HG03103 (cell line): ENCODE data around the gene CYB561A3.

ENCODE experiments used
- ATAC-seq: cut with Tn5 transposase; IDR thresholded peaks from one replicate; pipeline ENCODE4 v1.9.1; 2021; ENCODE audit warnings: low read depth; ENCODE audit not compliant: unreplicated experiment

CYB561A3 gene

DNA sequence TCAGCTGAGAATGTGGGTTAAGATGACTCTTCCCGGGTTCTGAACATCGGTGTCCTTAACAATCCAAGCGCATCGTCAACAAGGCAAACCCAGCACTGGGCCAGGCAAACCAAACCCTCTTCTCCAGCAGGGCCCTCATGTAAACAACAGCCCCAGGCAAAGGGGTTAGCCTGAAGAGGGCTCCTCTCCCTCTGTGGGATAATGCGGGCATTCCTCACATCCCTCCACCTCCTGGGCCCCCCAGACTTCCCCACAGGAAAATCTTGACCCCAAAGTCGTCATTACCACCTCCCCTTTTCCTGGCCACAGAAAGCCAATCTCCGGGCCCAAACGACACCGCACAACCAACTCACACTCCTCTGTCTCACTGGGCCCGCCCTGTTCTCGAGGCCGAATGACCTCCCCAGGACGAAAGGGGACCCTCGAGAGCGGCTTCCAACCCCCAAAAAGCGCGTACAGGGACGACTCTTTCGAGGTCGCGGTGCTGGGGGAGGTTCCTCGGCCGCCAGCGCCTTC lies 29.3 kb downstream of the CYB561A3 start:
- no peak for ATAC-seq

DNA sequence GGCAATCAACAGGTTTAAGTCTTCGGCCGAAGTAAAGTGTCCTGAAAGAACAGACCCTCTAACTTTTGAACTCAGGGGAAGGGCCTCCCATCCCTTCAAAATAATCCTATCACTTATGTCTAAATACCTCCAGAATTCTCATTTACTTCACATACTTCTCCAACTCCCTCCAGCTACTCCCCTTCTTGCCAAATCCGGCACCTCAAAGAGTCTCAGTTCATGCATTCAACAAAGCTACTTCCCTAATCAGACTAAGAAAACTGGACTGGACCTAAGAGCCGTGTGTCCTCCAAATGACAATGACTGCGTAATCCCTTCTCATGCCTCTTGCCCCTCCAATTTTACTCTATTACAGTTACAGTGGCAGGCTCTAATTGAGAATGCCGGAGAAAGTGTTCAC lies 30.0 kb downstream of the CYB561A3 start:
- no peak for ATAC-seq

DNA sequence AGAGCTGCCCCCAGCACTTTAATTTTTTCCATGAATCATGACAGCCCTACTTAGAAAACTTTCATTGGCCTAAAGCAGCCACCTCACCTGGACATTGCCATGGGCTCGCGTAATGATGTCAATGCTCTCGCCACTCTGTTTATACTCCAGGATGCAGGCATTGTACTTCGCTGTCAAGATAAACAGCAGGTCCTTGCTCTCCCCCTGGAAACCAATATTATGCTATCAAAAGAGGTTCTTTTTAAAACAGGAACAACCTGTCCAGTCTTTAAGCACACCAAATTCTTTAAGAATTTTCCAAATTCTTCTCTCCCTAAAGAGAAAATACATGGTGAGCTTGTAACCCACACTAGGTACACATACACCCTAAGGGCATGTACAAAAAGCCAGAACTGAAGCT lies 31.8 kb downstream of the CYB561A3 start:
- ATAC-seq: no peak

DNA sequence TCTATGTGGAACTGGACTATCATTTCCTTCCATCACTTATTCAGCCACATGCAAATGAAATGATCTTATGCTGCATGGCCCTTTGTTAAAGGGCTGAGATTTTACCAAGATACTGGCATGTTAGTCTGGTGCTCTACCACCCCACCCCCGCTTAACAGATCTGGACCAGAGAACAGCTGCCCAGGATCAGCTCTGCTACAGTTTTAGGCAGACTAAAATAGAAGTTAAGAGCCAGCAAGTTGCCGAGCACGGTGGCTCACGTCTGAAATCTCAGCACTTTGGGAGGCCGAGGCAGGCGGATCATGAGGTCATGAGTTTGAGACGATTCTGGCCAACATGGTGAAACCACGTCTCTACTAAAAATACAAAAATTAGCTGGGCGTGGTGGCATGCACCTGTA lies 33.3 kb downstream of the CYB561A3 start:
- no peak for ATAC-seq

DNA sequence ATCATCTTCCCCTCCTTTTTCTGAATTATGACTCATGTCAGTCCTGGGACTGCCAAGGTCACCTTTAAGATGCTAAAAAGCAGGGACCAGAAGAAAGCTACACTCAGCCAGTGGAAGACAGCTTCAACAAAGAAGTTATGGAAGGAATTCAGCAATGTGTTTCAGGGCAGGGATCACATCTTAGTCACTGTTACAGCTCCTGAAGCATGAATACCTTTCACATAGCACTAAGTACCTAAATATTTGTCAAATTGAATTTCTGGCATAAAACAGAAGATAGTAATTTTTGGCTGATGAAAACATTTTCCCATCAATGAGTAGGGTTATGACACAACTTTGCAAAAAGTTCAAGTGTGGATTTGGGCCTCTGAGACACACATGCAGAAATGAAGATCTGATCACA lies 34.0 kb downstream of the CYB561A3 start:
- no peak for ATAC-seq

DNA sequence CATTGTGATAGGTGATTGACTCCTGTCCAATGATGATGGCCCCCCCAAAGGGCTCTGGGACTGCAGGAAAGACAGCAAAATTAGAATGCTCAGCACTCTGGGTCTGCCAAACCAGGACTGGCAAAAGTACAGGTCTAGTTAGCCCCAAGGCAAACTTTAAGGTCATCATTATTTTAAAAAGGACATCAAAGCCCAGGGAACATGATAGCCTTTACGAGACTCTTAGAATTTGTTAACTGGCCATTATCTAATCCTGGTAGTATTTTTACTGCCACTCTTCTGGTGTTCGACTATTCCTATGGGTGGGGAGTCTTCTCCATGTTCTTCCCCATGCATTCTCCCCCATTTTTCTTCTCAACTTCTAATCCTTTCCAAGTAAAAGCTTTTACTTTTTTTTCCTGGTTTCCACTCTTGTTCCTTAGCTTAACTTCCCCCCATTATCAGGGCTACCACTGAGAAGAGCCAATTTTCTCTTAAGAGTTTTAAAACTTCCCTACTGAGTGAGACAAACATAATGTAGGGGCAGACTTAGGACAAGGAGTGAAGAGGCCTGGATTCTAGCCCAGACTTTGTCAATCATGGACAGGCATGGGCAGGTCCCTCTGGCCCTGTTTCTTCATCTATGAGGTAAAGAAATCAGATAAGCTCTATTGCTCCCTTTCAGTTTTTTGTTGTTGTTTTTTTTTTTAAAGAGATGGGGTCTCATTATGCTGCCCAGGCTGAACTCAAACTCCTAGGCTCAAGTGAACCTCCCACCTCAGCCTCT lies 35.9 kb downstream of the CYB561A3 start:
- ATAC-seq: no peak

DNA sequence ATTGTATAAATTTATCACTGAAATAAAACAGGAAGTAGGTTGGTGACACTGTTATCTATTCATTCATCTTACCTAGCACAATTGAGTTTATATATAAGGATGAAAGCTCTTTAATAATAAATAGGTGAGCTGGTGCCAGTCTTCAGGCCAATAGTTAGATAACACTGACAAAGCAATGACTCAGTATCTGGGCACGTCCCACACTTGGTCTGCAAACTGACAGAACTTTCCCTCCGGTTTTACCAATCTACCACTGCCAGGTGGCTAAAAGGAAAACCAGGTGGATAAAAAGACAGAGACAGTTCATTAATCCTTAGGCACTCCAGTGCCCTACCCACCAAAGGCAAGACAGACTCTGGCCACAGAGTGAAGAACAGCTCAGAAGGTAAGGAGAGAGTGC lies 46.4 kb downstream of the CYB561A3 start:
- ATAC-seq: no peak

DNA sequence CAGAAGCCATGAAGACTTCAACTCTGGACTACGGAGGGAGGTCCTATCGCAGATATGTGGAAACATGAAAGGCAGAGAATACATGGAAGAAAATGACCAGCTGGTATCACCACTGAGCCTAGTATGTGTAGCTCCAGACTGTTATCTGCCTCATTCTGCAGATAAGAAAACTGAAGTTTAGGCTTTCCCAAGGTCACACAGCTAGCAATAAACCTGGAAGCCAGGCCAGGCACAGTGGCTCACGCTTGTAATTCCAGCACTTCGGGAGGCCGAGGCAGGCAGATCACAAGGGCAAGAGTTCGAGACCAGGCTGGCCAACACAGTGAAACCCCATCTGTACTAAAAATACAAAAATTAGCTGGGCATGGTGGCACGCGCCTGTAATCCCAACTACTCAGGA lies 50.9 kb downstream of the CYB561A3 start:
- no peak for ATAC-seq

DNA sequence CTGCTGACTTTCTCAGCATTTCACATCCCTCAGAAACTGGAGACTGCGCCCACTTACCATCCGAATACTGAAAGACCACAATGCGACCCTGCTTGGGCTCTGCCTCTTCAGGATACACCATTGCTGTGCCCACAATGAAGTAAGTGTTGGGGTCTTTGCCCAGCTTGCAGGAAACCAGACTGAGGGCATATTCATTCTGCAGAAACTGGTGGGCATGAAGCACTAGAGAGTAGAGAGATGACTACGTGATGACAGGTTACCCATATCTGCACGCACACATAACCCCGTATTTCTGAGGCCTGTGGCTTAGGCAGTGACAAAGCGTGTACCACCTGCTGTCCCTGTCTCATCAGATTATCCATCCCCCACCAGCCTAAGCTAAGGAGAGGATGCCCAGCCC lies 51.9 kb downstream of the CYB561A3 start:
- no peak for ATAC-seq

DNA sequence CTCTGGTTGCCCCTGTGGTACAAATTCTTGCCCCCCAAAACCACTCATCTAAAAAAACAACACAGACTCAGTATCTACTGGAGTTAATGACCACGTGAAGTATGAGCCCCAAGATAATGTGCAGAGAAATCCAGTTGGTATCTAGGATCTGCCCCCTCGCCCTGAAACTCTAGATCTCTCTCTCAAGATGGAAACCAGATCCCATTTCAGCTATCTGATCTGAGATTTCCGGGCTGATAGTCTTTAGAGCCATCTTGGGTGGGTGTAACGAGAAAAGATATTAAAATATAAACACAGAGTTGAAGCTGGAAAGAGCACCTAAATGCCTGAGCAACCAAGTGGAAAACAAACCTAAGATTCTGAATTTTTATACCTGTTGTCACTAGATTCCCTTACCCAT lies 52.5 kb downstream of the CYB561A3 start:
- no peak for ATAC-seq

DNA sequence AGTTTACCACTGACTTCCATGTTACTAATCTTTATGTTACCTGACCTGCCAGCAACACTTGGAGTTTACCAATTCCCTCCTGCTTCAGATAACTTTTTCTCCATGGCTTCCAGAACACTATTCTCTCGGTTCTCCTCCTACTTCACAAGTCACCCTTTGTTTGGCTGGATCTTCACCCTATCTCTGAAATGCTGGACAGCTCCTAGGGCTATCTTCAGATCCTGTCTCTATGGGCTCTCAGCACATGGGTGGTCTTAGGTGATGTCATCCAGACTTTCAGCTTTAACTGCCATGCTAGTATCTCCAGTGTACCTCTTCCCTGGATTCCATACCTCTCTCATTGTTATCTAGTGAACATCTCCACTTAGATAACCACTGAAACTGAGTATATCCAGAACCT lies 54.3 kb downstream of the CYB561A3 start:
- ATAC-seq: no peak

DNA sequence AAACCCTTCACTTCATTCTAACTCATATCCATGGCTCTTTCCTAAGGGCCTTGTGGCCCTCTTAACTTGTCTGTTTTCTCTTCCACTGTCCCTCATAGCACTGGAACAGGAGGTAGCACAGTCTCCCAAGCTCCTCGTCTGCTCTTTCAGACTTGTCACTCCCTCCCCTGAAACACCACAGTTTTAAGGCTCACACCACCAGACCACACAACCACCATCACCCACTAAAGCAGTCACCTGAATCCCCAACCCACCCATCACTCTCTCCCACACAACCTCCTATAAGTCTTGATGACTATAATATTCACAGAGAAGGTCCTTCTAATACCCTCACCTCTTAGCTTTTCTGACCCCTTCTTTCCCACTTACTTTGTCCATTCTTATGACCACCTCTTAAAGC lies 55.5 kb downstream of the CYB561A3 start:
- no peak for ATAC-seq

DNA sequence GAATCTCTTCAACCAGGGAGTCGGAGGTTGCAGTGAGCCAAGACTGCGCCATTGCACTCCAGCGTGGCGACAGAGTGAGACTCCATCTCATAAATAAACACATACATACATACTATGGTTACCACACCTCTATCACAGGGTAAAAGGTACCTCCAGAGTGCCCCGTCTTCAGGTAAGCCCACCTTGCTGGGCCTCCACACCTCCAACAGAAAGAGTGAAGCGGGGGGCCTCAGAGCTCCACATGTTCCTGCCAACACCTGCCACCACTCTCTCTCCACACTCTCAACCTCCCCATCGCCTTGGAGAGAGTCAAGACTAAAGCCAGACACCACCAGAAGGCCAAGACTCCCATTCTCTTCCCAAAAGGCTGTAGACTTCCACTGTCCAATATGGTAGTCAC lies 56.3 kb downstream of the CYB561A3 start:
- no peak for ATAC-seq

DNA sequence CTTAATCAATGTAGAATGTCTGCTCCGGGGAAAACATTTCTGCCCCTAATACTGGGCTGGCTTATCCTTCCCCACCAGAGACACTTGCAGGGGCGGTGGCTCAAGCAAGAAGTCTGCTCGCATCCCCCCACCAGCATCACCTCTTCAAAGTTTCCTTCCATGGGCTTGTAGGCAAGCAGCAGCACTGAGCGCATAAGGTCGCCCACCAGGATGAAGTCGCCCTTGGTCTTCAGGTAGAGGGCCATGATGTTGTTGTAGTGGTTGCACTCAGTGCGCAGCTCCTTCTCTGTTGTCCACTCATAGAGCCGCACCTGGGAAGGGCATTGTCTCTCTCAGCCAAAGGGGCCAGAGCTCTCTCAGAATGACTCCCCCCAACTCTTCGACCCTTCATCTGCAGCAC lies 58.0 kb downstream of the CYB561A3 start:
- no peak for ATAC-seq

DNA sequence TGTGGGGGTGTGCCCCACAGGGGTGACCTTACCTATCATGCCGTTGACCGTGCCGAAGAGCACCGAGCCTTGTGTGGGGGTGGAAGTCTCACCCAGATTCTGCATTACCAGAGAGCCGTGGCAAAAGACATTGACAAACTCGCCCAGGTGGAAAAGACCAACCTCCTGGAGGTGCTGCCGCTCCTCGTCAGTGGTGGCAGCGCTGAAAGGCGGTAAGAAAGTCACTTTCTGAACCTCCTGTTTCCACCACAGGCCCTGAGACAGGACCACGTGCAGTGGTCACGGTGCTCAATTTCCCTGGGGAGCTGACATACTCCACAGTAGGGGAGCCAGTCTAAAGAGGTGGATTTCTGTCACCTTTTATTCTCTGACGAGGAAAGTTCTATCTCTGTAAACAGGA lies 59.1 kb downstream of the CYB561A3 start:
- no peak for ATAC-seq
